ENCODE results near the gene MARS1.

MARS1 gene

DNA sequence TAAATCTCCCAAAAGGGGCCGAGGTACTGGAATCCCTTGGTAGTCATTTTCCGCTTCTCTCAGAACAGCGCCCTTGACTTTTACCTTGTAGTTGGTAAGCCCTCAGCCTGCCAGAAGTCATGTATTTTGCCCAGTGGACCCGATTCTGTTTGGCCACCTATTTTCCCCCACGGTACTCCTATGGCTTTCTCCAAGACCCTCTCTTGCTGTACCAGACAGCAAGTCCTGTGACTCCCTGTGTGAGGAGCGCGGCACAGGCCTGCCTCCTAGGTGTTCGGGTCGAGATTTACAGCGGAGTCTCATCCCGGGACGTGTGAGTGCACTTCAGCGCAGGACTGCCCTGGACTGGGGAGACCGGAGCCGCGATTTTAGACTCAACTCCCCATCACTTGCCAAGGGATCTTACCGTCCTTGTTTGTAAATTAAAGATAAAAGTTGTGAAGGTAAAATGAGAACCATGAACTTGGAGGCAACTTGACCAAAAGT is 33.7 kb downstream of the MARS1 start:
- H3K4me3 ChIP-seq (ENCODE audit: low read depth, low read length), result no peak overlapping the region
- TF ChIP-seq, protein P1, sequence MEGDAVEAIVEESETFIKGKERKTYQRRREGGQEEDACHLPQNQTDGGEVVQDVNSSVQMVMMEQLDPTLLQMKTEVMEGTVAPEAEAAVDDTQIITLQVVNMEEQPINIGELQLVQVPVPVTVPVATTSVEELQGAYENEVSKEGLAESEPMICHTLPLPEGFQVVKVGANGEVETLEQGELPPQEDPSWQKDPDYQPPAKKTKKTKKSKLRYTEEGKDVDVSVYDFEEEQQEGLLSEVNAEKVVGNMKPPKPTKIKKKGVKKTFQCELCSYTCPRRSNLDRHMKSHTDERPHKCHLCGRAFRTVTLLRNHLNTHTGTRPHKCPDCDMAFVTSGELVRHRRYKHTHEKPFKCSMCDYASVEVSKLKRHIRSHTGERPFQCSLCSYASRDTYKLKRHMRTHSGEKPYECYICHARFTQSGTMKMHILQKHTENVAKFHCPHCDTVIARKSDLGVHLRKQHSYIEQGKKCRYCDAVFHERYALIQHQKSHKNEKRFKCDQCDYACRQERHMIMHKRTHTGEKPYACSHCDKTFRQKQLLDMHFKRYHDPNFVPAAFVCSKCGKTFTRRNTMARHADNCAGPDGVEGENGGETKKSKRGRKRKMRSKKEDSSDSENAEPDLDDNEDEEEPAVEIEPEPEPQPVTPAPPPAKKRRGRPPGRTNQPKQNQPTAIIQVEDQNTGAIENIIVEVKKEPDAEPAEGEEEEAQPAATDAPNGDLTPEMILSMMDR (IDR thresholded peaks at IDR 0.05; ENCODE audit: low read depth, low read length), result no peak
- peak; percentile 58 for DNase-seq (ENCODE audit: low read depth, low spot score)
- in situ Hi-C loops (cut with HindIII; ENCODE audit: low sequenced_read_pairs), result no loop called here

DNA sequence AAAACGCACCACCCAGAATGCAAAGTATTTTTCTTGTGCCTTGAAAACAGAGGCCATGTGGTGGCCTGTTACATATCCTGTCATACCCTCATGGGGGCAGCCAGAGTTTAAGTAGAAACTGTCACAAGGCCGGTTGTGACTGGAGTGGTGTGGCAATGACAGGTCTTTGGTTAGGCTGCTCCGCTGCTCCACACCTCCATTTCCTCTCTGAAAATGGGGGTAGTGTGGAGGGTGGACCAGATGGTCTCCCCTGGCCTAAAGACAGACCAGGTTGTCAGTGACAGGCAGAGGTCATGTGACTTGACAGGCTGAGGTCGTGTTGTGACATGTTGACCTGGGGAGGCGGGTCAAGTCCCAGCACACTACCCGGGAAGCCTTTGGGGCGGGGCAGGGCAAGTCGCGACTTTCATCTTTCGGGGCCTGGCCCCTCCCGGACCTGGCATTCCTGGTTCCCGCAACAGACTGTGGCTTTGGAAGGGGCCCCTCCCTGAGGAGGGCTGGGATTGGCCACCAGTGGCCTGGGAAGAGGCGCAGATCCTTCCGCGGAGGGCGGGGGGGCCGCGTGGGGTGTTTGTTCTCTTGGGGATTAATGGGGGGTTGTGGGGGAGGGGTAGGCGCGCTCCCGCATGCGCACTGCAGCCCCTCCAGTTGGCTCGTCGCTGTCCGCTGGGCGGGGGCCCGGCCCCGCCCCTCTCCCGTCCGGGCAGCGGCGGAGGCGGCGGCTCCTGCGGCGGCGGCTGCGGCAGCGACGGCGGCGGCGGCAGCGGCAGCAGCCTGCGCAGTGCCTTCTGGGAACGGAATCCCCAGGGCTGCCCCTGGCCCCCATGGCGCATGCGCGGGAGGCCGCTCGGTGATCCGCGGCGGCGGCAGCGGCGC is 34.4 kb downstream of the MARS1 start, which contains the start of gene MBD6:
MBD6 (plus strand) TSS at position 814 of the 876 bp plus-strand sequence. CDS start 1,480 bp downstream, outside the sequence.
- peak; percentile 96 for DNase-seq (ENCODE audit: low read depth, low spot score)
- TF ChIP-seq, protein P1 (IDR thresholded peaks at IDR 0.05; ENCODE audit: low read depth, low read length), result no peak
- peak within 1 kb of the TSS; percentile 85 for H3K4me3 ChIP-seq (ENCODE audit: low read depth, low read length)
- in situ Hi-C loops (cut with HindIII; ENCODE audit: low sequenced_read_pairs), result no loop called here

DNA sequence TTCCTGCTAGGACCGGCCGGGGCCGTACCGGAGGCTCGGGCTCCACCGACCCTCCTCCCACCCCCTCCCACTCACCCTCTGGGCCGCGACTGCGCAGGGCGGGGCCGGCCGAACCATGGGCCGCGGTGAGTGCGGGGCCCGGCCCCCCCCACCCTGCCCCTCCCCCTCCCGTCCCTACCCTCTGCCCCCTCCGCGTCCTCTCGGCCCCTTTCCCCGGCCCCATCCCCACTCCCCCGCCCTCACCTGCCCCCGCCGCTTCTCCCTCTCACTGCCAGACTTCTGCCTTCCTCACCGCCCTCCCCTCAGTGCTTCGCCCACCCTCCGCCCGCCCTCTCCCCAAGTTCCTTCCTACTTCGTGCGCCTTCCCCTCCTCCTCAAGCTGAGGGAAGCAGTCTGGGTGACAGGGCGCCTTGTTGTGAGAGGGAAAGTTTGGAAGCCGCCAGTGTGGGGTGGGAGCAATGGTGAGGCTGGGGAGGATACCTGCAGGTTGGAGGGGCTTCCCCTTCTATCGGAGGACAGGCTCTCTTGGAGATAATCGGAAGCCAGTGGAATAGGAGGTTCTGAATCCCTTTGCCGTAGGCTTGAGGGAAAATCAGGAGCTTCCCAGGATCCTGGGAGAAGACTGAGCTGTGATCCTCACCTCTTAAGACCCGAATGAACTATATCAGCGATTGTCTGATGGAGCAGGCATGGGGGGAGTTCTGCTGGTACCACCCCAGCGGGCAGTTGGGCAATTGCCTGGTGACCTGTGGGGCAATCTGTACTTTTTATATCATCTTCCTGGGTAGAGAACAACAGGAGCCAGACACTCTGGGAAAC is 35.2 kb downstream of the MARS1 start:
- peak; percentile 56 for DNase-seq (ENCODE audit: low read depth, low spot score)
- peak overlapping the region; percentile 85 for H3K4me3 ChIP-seq (ENCODE audit: low read depth, low read length)
- TF ChIP-seq, protein P1 (IDR thresholded peaks at IDR 0.05; ENCODE audit: low read depth, low read length), result no peak
- in situ Hi-C loops (cut with HindIII; ENCODE audit: low sequenced_read_pairs), result no loop called here

DNA sequence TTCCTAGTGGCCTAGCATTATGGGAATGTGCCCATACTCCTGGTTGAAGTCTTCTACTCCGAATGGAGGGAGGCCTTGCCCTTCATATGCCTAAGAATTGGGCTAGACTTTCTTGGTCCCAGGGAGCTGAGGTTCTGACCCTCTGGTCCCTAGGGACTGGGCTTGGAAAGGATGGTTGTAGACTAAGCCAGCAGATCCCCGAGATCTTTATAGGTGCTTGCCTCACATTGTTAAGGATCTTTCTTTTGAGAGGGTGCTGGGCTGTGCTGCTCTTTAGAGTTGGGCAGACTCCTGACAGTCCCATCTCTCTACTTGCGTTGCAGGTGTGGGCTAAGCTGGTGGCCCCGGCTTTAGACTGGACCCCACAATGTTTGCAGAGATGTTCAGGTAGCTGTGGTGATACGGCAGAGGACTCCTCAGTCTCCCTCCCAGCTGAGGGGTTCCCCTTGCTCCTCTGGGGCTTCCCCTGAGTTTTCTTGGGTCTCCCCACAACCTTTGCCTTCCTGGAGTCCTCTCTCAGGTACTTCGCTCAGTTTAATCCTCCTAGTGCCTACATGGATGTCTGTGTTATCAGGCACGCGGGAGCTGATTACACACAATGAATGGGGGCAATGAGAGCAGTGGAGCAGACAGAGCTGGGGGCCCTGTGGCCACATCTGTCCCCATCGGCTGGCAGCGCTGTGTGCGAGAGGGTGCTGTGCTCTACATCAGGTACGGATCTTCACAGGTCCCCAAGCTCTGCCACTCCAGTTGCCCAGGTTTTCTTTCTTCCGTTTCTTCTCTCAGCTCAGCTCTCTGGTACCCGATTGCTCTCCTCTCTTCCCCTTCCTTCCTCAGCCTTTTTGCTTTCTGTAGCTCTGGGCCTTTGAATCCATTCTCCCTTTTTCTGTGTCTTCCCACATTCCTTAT is 36.1 kb downstream of the MARS1 start:
- no peak for DNase-seq (ENCODE audit: low read depth, low spot score)
- H3K4me3 ChIP-seq (ENCODE audit: low read depth, low read length), result peak overlapping the region; percentile 85
- TF ChIP-seq, protein P1 (IDR thresholded peaks at IDR 0.05; ENCODE audit: low read depth, low read length), result no peak

DNA sequence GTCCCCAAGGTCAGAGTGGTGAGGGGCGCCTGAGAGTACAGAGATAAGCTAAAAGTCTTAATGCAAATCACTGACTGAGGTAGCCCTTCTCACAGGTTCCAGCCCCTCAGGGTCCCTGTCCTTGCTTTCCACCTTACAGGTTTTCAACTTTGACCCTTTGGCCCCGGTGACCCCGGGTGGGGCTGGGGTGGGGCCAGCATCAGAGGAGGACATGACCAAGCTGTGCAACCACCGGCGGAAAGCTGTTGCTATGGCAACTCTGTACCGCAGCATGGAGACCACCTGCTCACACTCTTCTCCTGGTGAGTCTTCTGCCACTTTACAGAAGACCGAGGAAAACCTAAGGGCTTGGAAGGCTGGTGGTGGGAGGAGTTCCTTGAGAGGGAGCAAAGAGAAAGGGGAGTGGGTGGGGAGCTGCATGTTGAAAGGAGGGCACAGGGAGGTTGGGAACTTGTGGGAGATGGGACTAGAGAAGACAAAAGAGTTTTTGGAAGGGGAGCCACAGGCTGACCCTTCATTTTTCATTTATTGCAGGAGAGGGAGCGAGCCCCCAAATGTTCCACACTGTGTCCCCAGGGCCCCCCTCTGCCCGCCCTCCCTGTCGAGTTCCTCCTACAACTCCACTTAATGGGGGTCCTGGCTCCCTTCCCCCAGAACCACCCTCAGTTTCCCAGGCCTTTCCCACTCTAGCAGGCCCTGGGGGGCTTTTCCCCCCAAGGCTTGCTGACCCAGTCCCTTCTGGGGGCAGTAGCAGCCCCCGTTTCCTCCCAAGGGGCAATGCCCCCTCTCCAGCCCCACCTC is 37.1 kb downstream of the MARS1 start:
- no peak for DNase-seq (ENCODE audit: low read depth, low spot score)
- TF ChIP-seq, protein P1 (IDR thresholded peaks at IDR 0.05; ENCODE audit: low read depth, low read length), result no peak
- in situ Hi-C loops (cut with HindIII; ENCODE audit: low sequenced_read_pairs), result no loop called here
- no peak overlapping the region for H3K4me3 ChIP-seq (ENCODE audit: low read depth, low read length)

More for the DNA sequence above, 36.1 kb downstream of the MARS1 start:
- in situ Hi-C loops (cut with HindIII; ENCODE audit: low sequenced_read_pairs), result no loop called here

Measured in astrocyte of the spinal cord (primary cell).